ENCODE results near the gene ID3. TPM values are rescaled to one million over a fixed set of nuclear protein-coding genes. Genes with fewer than 3 reads are reported as not detected.
"Not testable (repeated sequence)": the region's sequence is repeated elsewhere in the genome, so short reads cannot be mapped to it uniquely, and the experiment has no call there.

Gene ID3
- polyA plus RNA-seq, 3 donors: 277 to 365 (median 359) TPM

DNA sequence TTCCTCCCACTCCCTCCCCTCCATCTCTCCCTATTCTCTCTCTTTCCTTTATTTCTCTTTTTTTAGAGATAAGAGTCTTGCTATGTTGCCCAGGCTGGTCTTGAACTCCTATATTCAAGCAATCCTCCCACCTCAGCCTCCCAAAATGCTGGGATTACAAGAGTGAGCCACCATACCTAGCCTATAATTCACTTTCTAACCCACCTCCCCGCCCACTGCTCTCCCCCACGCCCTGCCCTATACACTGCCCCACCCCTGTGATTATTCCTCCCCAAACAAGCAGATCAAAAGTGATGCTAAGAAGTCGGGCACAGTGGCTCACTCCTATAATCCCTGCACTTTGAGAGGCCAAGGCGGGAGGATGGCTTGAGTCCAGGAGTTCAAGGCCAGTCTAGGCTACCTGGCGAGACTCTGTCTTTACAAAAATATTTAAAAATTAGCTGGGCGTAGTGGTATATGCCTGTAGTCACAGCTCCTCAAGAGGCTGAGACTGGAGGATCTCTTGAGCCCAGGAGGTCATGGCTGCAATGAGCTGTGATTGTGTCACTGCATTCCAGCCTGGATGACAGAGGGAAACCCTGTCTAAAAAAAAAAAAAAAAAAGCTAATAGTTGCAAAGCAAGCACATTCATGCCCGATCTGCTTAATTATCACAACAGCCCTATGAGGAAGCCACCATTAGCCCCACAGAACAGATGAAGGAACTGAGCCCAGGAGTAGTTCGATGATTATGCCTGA lies 15.4 kb downstream of the ID3 start:
- no peak for DNase-seq (ENCODE audit: extremely low read depth in 1 of 11, low read depth in 9 of 11, low spot score in 4 of 11)

DNA sequence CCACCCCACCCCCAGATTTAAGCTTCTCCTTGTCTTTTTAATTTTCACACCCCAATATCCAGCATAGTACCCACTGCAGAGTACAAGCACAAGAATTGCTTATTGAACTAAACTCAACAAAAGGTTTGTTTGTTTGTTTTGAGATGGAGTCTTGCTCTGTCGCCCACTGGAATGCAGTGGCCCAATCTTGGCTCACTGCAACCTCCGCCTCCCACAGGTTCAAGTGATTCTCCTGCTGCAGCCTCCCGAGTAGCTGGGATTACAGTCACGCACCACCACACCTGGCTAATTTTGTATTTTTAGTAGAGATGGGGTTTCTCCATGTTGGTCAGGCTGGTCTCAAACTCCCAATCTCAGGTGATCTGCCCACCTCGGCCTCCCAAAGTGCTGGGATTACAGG lies 16.4 kb downstream of the ID3 start:
- not testable (repeated sequence) for DNase-seq (ENCODE audit: extremely low read depth in 1 of 11, low read depth in 9 of 11, low spot score in 4 of 11)

DNA sequence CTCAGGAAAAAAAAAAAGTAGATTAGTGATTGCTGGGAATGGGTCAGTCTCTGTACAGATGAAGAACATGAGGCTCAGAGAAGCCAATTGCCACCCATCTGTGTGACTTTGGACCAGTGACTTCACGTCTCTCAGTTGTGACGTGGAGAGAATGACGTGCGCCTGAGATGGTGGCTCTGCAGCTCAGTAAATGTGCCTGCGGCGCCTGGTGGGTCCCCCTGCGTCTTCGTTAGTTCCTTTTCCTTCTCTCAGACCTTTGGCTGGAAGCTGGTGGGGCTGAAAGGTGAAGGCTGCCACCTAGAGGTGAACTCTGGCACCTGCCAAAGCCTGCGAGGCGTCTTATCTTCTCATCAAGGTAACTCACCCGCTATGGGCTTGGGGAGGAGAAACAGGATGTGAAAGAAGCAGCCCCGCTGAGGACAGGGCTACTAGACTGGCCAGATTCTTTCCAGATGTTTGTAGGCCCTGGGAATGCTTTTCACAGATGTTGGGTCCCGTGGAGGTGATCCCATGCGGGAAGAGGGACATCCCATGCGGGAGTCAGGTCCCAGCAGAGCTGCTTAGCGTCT lies 19.5 kb downstream of the ID3 start:
- peak in 7 of 11 donors; percentile 73 to 91 (median 87) for DNase-seq (ENCODE audit: extremely low read depth in 1 of 11, low read depth in 9 of 11, low spot score in 4 of 11)

DNA sequence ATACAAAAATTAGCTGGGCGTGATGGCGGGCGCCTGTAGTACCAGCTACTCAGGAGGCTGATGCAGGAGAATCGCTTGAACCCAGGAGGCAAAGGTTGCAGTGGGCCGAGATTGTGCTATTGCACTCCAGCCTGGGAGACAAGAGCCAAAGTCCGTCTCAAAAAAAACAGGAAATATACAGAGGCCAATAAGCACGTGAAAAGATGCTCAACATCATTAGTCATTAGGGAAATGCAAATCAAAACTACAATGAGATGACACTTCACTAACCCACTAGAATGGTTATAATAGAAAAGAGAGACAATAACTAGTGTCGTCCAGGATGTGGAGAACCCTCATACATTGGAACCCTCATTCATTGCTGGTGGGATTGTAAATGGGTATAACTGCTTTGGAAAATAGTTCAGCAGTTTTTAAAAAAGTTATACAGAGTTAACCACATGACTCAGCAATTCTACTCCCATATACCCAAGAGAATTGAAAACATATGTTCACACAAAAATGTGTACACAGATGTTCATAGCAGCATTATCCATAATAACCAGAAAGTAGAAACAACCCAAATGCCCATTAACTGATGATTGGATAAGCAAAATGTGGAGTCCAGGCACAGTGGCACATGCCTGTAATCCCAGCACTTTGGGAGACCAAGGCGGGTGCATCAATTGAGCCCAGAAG lies 21.9 kb downstream of the ID3 start:
- DNase-seq (ENCODE audit: extremely low read depth in 1 of 11, low read depth in 9 of 11, low spot score in 4 of 11): no peak

DNA sequence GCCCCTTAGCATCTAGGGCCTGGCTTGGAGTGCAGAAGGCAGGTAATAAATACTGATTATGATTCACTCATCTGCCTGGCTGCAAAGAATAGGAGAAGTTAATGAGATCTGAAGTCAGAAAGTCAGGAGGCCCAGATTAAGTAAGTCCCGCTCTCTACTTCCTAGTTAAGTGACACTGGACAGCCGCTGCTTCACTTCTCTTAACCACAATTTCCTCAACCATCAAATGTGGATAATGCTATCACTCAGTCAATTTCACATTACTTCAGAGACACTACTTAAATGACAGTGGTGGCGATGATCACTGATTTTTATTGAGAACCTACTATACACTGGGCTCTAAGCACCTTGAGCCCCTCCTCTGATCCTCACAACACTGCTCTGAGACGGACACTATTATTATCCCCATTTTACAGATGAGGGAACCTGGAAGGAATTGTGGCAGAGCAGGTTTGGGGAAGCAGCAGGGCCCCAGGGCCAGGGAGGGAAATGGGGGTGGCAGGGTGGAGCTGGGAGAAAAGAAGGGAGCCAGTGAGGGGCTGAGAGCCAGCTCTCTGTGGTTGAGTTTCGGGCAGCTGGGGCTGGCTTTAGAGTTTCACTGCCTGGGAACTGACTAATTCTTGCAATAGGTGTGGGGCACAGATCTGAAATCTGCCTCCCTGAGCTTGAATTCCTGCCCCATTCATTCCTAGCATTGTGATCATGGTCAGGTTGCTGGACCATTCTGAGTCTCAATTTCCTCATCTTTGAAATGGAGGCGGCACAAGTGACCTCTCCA lies 25.9 kb downstream of the ID3 start:
- no peak for DNase-seq (ENCODE audit: extremely low read depth in 1 of 11, low read depth in 9 of 11, low spot score in 4 of 11)

DNA sequence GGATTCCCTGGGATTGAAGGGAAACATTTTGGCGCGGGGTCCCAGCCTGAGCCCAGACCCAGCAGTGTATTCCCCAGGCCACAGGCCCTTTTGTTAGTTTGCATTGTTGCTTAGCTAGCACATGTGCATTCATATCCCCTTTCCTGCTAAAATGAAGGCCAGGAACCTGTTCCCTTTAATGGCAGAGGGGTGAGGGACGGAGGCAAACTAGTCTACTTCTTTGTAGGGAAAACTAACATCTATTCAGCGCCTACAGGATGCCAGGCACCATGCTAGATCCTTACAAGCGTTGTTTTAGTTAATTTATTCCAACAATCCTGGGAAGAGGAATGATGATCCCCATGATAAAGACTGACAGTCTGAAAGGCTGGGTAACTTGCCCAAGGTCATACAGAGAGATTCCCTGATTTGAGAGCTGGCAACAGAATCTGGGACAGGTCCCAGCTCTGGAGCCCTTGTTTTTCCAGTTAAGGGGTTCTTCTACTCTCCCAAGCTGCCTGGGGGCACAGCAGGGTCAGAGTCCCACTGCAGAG lies 27.7 kb downstream of the ID3 start:
- DNase-seq (ENCODE audit: extremely low read depth in 1 of 11, low read depth in 9 of 11, low spot score in 4 of 11): no peak

DNA sequence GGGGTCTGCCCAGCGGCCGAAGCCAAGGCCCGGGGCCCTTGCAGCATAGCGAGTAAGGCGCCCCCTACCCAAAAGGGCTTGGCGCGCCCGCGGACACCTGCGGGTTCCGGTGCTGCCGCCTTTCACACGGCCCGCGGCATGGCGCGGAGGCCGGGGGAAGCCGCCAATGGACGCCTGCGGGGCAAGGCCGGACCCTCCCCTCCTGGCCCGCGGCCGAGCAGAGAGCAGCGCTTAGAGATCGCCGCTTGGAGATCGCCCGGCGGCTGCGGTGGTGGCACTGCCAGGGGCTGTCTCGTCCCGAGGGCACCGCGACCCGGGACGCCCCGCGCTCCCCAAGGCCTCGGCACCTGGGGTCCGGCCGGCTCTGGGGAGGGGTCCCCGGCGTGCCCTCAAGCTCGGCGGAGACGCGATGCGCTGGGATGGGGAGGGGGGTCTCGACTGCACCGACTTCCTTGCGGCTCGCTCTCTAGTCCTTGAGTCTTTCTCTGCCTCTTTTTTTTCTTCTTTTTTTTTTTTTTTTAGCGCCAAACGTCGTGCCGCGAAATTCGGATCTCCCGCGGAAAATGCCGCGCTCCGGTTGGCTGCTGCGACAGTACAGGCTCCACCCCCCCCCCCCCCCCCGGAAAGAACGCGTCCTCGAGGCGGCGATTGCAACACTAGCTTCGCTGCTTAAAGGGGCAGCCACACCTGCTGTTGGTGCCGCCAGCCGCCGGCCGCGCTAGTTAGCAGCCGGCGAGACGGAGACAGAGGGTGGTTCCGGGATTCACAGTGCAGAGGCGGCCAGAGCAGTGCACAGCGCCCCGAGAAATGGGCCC lies 28.3 kb downstream of the ID3 start, which contains the start of gene E2F2:
Gene E2F2, minus strand, starts transcription at position 487 of the 815 bp plus-strand sequence. Its CDS starts 440 bp downstream, at position 47.
- peak in 7 of 11 donors; percentile 65 to 85 (median 81) for DNase-seq (ENCODE audit: extremely low read depth in 1 of 11, low read depth in 9 of 11, low spot score in 4 of 11)

DNA sequence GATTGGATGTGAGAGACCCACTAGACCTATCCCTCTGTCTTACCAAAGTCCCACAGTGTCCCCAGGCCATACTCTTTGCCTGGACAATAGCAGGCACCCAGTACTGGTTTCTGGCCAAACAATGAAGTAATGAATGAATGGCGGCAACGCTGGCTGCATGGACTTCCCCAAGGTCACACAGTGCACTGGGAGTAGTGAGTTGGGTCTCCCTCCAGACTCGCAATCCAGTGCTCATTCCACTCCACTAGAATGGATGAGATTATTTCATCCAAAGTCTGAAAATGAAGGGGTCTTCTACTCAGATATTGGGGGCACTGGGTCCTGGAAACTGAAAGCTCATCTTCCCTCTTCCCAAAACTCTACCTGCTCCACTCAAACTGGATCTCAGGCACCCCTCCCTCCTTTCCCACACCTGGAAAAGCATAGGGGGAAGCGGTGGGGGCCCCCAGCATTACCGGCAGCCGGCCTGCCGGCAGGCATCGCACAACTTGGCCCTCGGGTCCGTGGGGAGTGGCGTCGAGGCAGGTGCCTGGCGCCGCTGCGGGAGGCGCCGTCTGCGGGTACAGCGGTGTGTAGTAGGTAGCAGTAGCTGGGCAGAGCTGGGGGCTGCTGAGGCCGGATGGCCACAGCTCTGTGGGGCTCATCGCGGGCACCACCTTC lies 29.1 kb downstream of the ID3 start:
- no peak for DNase-seq (ENCODE audit: extremely low read depth in 1 of 11, low read depth in 9 of 11, low spot score in 4 of 11)

DNA sequence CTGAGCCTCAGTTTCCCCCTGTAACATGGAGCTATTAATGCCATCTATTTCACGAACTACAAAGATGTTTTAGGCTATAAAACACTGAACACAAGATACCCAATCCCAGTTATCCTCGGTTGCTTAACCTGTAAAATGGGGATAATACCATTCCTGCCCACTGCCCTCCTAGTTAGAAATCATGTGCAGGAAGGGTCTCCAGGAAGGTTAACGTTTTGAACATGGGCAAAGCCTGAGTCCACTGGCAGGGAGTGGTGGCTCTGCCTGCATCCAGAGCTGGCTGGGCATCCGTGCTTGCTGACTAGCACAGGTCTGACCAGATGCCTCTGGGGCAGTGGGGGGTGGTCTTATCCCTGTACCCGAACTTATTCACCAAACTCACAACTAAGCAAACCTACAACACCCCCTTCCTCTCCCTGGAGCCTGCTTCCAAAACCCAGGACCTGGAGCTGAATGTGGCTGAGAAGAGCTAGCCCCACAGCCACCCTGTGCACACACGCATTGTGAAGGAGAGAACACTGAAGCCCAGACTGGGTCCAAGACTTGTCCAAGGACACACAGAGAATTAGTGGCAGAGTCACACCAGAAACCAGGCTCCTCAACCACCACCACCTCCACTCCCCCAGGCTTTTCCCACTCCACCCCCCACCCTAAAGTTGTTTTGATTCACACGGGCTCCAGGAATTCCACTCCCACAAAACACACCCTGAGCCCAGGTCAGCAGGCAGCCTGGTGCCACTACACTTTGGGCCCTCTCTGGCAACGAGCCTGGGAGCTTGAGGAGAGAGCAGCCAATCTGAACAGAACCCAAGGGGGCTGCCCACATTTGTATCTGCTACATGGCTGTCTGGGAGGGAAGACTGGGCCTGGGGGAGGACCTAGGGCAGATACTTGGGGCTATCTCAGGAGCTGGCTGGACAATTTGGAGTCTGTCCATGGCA lies 29.9 kb downstream of the ID3 start:
- DNase-seq (ENCODE audit: extremely low read depth in 1 of 11, low read depth in 9 of 11, low spot score in 4 of 11): no peak

DNA sequence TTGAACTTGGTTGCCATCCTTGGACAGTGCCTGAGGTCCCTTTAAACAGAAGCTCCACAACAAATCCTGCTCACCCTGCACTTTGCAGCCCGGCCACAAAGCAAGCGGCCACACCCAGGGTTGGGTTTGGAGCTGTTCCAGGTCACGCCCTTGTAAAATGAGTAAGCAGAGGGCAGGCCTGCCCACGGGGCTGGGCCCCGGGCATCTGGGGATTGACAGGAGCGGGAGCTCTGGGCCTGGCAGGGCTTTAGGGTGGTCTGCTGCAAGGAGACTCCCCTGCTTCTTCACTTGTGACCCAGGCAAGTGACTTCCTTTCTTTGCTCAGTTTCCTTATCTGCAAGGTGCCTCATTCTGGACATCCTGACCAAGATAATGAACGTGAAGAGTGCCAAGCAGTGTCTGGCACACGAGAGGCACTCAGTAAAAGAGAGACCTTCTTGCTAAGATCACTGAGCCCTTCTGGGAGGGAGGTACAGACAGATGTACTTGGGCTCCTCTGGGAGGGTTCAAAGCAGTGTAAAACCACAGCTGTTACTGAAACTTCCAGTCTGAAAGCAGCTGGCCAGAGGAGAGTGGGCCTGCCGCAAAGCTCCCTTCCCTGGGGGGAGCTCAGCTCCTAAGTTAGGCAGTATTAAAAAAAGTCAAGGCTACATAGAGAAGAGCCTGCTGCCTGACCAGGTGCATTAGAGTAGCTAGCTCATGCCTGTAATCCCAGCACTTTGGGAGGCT lies 30.9 kb downstream of the ID3 start:
- DNase-seq (ENCODE audit: extremely low read depth in 1 of 11, low read depth in 9 of 11, low spot score in 4 of 11): no peak

DNA sequence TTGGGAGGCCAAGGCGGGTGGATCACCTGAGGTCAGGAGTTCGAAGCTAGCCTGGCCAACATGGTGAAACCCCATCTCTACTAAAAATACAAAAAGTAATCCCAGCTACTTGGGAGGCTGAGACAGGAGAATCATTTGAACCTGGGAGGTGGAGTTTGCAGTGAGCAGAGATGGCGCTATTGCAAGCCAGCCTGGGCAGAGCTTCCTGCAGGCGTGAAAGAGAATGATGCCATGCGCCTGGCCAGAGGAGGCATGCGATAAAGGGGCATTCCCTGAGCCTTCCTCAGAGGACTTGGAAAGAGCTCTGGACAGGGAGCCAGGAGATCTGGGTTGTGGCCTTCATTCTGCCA lies 31.4 kb downstream of the ID3 start:
- DNase-seq (ENCODE audit: extremely low read depth in 1 of 11, low read depth in 9 of 11, low spot score in 4 of 11): no peak

DNA sequence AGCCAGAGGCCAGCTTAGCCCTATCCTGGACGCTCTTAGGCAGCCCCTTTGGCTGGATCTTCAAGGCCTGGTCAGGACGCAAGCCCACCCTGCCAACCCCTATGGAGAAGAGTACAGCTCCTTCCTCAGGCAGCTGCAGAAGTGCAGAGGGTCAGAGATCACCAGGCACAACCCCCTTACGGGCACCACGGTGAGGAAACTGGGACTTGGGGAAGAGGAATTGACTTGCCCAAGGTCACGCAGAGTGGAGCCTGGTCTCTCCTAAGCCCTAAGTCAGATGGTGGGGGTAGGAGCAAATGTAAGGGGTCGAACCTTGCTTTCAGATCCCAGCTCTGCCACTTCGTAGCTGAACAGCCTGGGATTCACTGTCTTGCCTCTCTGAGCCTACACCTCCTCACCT lies 31.9 kb downstream of the ID3 start:
- no peak for DNase-seq (ENCODE audit: extremely low read depth in 1 of 11, low read depth in 9 of 11, low spot score in 4 of 11)

DNA sequence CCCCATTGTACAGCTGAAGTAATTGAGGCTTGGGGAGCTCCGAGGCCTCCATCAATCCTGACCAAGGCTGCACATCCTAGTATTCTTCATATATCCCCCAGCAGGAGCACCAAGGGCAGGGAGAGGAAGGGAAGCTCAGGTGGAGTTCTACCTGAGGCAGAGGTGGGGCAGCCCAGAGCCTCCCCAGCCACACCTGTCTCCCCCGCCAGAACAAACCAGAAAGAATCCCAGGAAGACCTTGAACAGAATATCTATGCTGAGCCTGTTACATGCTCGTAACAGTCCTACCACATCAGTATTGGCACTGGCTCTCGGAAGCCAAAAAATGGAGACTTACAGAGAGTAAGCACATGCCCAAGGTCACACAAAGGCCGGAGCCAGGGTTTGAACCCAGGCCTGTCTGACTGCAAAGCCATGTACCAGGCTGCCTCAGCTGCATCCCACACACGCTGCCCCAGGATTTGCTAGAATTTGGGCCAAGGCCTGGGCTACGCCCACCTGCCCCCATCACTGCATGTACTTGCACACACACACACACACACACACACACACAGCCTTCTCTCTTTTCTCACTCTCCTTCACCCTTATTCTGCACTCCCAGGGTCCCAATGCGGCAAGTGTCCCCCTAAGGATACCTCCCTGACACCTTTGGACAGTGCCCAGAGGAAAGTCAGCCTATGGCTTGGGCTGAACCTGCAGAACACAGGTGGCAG lies 32.8 kb downstream of the ID3 start:
- DNase-seq (ENCODE audit: extremely low read depth in 1 of 11, low read depth in 9 of 11, low spot score in 4 of 11): no peak

DNA sequence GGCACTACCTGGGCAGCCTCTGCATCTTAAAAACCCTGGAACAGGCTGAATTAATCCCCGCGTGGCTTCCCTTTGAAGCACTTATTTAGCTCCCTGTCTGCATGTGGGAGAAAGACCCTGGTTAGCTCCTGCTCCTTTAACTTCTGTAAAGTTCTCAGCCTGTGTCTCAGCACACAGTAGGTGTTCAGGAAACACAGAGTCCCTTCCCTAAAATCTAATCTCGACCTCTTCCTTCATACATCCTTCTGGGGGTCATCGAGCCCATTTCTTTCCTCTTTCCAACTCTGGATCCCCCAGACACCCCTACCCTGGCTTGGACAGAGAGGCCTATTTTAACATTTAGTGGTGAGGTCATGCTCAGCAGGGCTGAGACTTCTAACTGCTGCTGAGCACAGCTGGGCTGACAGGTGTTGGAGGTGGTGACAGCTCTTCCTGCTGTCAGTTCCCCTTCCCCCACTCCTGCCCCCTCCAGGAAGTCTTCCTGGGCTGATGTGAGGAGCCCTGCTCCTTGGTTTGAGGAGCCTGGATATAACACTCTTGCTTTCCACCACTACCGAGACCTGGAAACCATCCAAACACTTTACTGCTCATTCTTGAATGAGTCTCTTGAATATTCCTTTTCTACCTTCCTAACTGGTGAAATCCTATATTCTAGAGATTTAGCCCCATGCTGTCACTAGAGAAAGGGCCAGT lies 33.6 kb downstream of the ID3 start:
- DNase-seq (ENCODE audit: extremely low read depth in 1 of 11, low read depth in 9 of 11, low spot score in 4 of 11): no peak

DNA sequence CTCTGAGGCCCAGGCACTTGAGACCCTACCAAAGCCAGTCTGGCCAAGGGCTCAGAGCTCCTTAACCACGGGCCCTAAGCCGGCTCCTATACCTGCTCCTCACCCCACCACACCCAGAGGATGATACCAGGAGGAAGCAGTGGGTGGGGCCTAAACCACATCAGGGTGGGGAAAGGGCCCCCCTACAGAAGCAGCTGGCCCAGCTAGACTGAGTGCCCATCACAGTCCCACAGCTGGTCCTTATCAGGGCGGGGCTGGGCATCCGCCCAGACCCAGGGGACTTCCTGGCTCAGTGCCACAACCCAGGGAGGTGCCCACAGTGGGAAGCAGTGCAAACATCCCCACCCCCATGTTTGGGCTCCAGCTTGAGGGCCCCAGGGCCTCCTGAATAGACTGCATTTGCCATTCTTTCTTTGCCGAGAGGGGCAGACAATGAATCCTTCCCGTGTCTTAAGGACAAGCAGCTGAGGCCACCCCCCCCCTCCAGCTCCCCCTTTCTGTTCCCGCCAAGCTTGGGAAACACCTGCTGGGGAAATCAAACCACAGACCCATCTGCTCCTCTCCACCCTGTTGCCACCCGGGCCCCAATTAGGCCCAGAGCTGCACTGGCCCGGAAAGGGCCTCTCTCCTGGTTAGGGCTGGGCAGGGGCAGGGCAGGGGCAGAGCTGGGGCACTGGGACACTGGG lies 34.4 kb downstream of the ID3 start:
- no peak for DNase-seq (ENCODE audit: extremely low read depth in 1 of 11, low read depth in 9 of 11, low spot score in 4 of 11)
